WTC11 (cell line): Measurements from ENCODE around the gene RFWD3. TPM values are rescaled to one million over a fixed set of nuclear protein-coding genes. Genes with fewer than 3 reads are reported as not detected.

ENCODE experiments used
- ESRRA ChIP-seq: sonication (generic); formaldehyde crosslinking; IDR thresholded peaks from 2 replicates; pipeline ENCODE4 v1.8.1; 2022; ENCODE audit warnings: mild to moderate bottlenecking, missing genetic modification reagents, borderline replicate concordance
- FOXJ3 ChIP-seq: sonication (generic); formaldehyde crosslinking; IDR thresholded peaks from 2 replicates; pipeline ENCODE4 v1.9.0; 2021; ENCODE audit warnings: missing genetic modification reagents, mild to moderate bottlenecking, borderline replicate concordance
- FOXK1 ChIP-seq: sonication (generic); formaldehyde crosslinking; IDR thresholded peaks from 2 replicates; pipeline ENCODE4 v1.8.0; 2022; ENCODE audit warnings: mild to moderate bottlenecking, moderate library complexity, missing genetic modification reagents
- GTF2I ChIP-seq: fragments of 250-450 bp; sonication (Bioruptor Pico); conservative IDR thresholded peaks from 2 replicates; pipeline ENCODE4 v1.4.0; 2021; ENCODE audit warnings: mild to moderate bottlenecking
- HMGA2 ChIP-seq: fragments of 250-450 bp; sonication (Bioruptor Pico); IDR thresholded peaks from 2 replicates; pipeline ENCODE4 v1.4.0; 2021; ENCODE audit warnings: mild to moderate bottlenecking, moderate library complexity
- IRF2 ChIP-seq: sonication (generic); formaldehyde crosslinking; IDR thresholded peaks from 2 replicates; pipeline ENCODE4 v1.8.0; 2022; ENCODE audit warnings: low read depth, missing genetic modification reagents, borderline replicate concordance
- MYBL2 ChIP-seq: sonication (generic); formaldehyde crosslinking; IDR thresholded peaks from 2 replicates; pipeline ENCODE4 v1.8.1; 2023; ENCODE audit warnings: mild to moderate bottlenecking, moderate library complexity, missing genetic modification reagents
- SMAD3 ChIP-seq: sonication (generic); formaldehyde crosslinking; IDR thresholded peaks from 2 replicates; pipeline ENCODE4 v1.8.0; 2022; ENCODE audit warnings: missing genetic modification reagents, mild to moderate bottlenecking, borderline replicate concordance
- ZNF219 ChIP-seq: sonication (generic); formaldehyde crosslinking; IDR thresholded peaks from 2 replicates; pipeline ENCODE4 v1.8.0; 2023; ENCODE audit warnings: missing genetic modification reagents, mild to moderate bottlenecking, borderline replicate concordance
- ZNF317 ChIP-seq: sonication (generic); formaldehyde crosslinking; IDR thresholded peaks from 2 replicates; pipeline ENCODE4 v1.8.1; 2023; ENCODE audit warnings: low read depth, mild to moderate bottlenecking, moderate library complexity, missing genetic modification reagents, borderline replicate concordance
- ZNF396 ChIP-seq: fragments of 250-450 bp; sonication (Bioruptor Pico); IDR thresholded peaks from 2 replicates; pipeline ENCODE4 v1.8.0; 2021; ENCODE audit warnings: mild to moderate bottlenecking, moderate library complexity, borderline replicate concordance
- ZNF671 ChIP-seq: fragments of 250-450 bp; sonication (Bioruptor Pico); IDR thresholded peaks from 2 replicates; pipeline ENCODE4 v1.8.0; 2021; ENCODE audit warnings: mild to moderate bottlenecking
- total RNA-seq: library from RNA; stranded (reverse); gene quantifications from 3 replicates; pipeline ENCODE4 v1.2.3, GENCODE V29; 2021
- TF ChIP-seq, protein P1 (sequence below): sonication (generic); formaldehyde crosslinking; IDR thresholded peaks from 2 replicates; pipeline ENCODE4 v1.8.0; 2023; ENCODE audit warnings: mild to moderate bottlenecking, missing genetic modification reagents
- TF ChIP-seq, protein P2 (sequence below): sonication (generic); formaldehyde crosslinking; IDR thresholded peaks from 2 replicates; pipeline ENCODE4 v1.8.0; 2022; ENCODE audit warnings: mild to moderate bottlenecking, missing genetic modification reagents
- TF ChIP-seq, protein P3 (sequence below): sonication (generic); formaldehyde crosslinking; IDR thresholded peaks from 2 replicates; pipeline ENCODE4 v1.8.1; 2023; ENCODE audit warnings: mild to moderate bottlenecking, missing genetic modification reagents
- TF ChIP-seq, protein P4 (sequence below): sonication (generic); formaldehyde crosslinking; IDR thresholded peaks from 2 replicates; pipeline ENCODE4 v1.8.1; 2023; ENCODE audit warnings: mild to moderate bottlenecking, moderate library complexity, missing genetic modification reagents
- TF ChIP-seq, protein P5 (sequence below): fragments of 250-450 bp; sonication (Bioruptor Pico); IDR thresholded peaks from 2 replicates; pipeline ENCODE4 v1.9.0; 2021; ENCODE audit warnings: mild to moderate bottlenecking
- TF ChIP-seq, protein P6 (sequence below): sonication (generic); formaldehyde crosslinking; IDR thresholded peaks from 2 replicates; pipeline ENCODE4 v1.8.0; 2022; ENCODE audit warnings: mild to moderate bottlenecking, missing genetic modification reagents
- TF ChIP-seq, protein P7 (sequence below): sonication (generic); formaldehyde crosslinking; IDR thresholded peaks from 2 replicates; pipeline ENCODE4 v1.8.1; 2023; ENCODE audit warnings: mild to moderate bottlenecking, missing genetic modification reagents, moderate library complexity

The RFWD3 gene
- total RNA-seq, 1 experiment from 2014 or later, result 109 TPM

DNA sequence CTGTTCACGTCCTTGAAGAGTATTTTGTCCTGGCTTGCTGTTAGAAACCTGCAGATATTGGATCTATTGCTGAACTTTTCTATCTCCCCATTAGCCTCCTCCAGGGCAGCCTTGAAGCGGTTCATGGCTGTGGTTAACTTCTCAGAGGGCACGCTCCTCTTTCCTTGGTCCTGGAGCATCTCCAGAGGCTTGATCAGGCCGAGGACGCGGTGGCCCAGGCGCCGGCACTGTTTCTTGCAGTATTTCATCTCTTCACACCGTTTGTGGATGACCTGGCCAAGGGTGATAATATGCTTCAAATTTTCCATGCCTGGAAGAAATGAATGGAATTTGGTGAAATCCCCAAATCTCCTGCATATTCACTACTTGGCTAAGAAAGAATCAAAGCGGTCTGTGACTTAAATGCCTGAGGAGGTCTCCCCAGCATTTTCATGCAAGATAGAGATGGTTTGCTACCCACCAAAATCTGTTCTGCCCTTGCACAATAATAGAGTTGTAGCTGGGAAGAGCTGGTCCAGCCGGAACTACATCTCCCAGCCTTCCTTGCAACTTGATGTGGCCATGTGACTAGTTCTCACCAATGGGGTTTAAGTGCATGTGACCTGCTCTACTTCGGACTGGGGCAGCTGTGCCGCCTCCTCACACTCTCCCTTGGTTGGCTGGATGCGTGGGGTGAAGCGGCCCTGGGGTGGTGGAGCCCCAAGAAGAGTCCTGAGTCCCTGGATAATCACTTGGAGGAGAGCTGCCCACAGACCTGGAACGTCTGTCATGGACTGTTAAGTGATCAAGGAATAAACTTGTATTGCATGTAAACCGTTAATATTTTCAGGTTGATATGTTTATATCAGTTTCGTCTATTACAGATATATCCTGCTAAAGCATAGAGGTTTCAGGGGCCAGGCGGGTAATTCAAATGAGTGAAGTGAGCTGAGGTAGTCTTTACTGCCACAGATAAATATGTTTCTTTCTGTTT is 29.1 kb upstream of the RFWD3 start (continued):
- TF ChIP-seq, protein P1, sequence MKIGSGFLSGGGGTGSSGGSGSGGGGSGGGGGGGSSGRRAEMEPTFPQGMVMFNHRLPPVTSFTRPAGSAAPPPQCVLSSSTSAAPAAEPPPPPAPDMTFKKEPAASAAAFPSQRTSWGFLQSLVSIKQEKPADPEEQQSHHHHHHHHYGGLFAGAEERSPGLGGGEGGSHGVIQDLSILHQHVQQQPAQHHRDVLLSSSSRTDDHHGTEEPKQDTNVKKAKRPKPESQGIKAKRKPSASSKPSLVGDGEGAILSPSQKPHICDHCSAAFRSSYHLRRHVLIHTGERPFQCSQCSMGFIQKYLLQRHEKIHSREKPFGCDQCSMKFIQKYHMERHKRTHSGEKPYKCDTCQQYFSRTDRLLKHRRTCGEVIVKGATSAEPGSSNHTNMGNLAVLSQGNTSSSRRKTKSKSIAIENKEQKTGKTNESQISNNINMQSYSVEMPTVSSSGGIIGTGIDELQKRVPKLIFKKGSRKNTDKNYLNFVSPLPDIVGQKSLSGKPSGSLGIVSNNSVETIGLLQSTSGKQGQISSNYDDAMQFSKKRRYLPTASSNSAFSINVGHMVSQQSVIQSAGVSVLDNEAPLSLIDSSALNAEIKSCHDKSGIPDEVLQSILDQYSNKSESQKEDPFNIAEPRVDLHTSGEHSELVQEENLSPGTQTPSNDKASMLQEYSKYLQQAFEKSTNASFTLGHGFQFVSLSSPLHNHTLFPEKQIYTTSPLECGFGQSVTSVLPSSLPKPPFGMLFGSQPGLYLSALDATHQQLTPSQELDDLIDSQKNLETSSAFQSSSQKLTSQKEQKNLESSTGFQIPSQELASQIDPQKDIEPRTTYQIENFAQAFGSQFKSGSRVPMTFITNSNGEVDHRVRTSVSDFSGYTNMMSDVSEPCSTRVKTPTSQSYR (CRISPR knock-in tag), result no peak
- no peak for TF ChIP-seq ZNF219
- TF ChIP-seq ZNF671 (CRISPR knock-in tag), result no peak
- TF ChIP-seq FOXJ3 (CRISPR knock-in tag), result no peak
- TF ChIP-seq, protein P2, sequence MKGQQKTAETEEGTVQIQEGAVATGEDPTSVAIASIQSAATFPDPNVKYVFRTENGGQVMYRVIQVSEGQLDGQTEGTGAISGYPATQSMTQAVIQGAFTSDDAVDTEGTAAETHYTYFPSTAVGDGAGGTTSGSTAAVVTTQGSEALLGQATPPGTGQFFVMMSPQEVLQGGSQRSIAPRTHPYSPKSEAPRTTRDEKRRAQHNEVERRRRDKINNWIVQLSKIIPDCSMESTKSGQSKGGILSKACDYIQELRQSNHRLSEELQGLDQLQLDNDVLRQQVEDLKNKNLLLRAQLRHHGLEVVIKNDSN (CRISPR knock-in tag), result peak; percentile 99
- TF ChIP-seq FOXK1, result no peak
- no peak for TF ChIP-seq IRF2
- TF ChIP-seq ESRRA, result no peak
- TF ChIP-seq ZNF396, result no peak
- no peak for TF ChIP-seq ZNF317 (CRISPR knock-in tag)
- no peak for TF ChIP-seq HMGA2 (CRISPR knock-in tag)
- TF ChIP-seq, protein P3, sequence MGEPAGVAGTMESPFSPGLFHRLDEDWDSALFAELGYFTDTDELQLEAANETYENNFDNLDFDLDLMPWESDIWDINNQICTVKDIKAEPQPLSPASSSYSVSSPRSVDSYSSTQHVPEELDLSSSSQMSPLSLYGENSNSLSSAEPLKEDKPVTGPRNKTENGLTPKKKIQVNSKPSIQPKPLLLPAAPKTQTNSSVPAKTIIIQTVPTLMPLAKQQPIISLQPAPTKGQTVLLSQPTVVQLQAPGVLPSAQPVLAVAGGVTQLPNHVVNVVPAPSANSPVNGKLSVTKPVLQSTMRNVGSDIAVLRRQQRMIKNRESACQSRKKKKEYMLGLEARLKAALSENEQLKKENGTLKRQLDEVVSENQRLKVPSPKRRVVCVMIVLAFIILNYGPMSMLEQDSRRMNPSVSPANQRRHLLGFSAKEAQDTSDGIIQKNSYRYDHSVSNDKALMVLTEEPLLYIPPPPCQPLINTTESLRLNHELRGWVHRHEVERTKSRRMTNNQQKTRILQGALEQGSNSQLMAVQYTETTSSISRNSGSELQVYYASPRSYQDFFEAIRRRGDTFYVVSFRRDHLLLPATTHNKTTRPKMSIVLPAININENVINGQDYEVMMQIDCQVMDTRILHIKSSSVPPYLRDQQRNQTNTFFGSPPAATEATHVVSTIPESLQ, result no peak
- TF ChIP-seq, protein P4, sequence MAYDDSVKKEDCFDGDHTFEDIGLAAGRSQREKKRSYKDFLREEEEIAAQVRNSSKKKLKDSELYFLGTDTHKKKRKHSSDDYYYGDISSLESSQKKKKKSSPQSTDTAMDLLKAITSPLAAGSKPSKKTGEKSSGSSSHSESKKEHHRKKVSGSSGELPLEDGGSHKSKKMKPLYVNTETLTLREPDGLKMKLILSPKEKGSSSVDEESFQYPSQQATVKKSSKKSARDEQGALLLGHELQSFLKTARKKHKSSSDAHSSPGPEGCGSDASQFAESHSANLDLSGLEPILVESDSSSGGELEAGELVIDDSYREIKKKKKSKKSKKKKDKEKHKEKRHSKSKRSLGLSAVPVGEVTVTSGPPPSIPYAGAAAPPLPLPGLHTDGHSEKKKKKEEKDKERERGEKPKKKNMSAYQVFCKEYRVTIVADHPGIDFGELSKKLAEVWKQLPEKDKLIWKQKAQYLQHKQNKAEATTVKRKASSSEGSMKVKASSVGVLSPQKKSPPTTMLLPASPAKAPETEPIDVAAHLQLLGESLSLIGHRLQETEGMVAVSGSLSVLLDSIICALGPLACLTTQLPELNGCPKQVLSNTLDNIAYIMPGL (CRISPR knock-in tag), result no peak
- TF ChIP-seq, protein P5, sequence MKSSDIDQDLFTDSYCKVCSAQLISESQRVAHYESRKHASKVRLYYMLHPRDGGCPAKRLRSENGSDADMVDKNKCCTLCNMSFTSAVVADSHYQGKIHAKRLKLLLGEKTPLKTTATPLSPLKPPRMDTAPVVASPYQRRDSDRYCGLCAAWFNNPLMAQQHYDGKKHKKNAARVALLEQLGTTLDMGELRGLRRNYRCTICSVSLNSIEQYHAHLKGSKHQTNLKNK (CRISPR knock-in tag), result no peak
- no peak for TF ChIP-seq GTF2I
- TF ChIP-seq SMAD3 (CRISPR knock-in tag), result no peak
- TF ChIP-seq, protein P6, sequence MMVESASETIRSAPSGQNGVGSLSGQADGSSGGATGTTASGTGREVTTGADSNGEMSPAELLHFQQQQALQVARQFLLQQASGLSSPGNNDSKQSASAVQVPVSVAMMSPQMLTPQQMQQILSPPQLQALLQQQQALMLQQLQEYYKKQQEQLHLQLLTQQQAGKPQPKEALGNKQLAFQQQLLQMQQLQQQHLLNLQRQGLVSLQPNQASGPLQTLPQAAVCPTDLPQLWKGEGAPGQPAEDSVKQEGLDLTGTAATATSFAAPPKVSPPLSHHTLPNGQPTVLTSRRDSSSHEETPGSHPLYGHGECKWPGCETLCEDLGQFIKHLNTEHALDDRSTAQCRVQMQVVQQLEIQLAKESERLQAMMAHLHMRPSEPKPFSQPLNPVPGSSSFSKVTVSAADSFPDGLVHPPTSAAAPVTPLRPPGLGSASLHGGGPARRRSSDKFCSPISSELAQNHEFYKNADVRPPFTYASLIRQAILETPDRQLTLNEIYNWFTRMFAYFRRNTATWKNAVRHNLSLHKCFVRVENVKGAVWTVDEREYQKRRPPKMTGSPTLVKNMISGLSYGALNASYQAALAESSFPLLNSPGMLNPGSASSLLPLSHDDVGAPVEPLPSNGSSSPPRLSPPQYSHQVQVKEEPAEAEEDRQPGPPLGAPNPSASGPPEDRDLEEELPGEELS (CRISPR knock-in tag), result no peak
- TF ChIP-seq, protein P7, sequence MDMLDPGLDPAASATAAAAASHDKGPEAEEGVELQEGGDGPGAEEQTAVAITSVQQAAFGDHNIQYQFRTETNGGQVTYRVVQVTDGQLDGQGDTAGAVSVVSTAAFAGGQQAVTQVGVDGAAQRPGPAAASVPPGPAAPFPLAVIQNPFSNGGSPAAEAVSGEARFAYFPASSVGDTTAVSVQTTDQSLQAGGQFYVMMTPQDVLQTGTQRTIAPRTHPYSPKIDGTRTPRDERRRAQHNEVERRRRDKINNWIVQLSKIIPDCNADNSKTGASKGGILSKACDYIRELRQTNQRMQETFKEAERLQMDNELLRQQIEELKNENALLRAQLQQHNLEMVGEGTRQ (CRISPR knock-in tag), result peak; percentile 99
- no peak for TF ChIP-seq MYBL2 (CRISPR knock-in tag)
